SHP77 treated with DMSO at 0.1 percent for 48 hours (cell line): Measurements from ENCODE around the gene ANP32B.

Experiments
- DNase-seq: peaks from one replicate; lab custom pipeline; 2025; lab: John Stamatoyannopoulos, UW

The ANP32B gene

GRCh38 chr9:98031169-98031568, 48.0 kb downstream of the ANP32B start:
- no peak for DNase-seq

GRCh38 chr9:98031935-98032334, 48.8 kb downstream of the ANP32B start:
- no peak for DNase-seq

GRCh38 chr9:98034593-98035546, 51.7 kb downstream of the ANP32B start:
- DNase-seq = peak; percentile 24

GRCh38 chr9:98037357-98037756, 54.2 kb downstream of the ANP32B start:
- DNase-seq = no peak

- DNase-seq = no peak
These were observed 55.8 kb downstream of the ANP32B start for GRCh38 chr9:98038958-98039357.

GRCh38 chr9:98039607-98040017, 56.5 kb downstream of the ANP32B start:
- DNase-seq = no peak

- no peak for DNase-seq
These were observed 57.1 kb downstream of the ANP32B start for GRCh38 chr9:98040212-98040611.

GRCh38 chr9:98043915-98044314, 60.8 kb downstream of the ANP32B start:
- DNase-seq = no peak

- peak; percentile 91 for DNase-seq
These were observed 62.4 kb downstream of the ANP32B start for GRCh38 chr9:98045234-98046179.

GRCh38 chr9:98046180-98046543, 63.0 kb downstream of the ANP32B start:
- no peak for DNase-seq

GRCh38 chr9:98047002-98047401, 63.9 kb downstream of the ANP32B start:
- no peak for DNase-seq

GRCh38 chr9:98049288-98050072, 66.3 kb downstream of the ANP32B start:
- DNase-seq = no peak

- DNase-seq = no peak
These were observed 67.2 kb downstream of the ANP32B start for GRCh38 chr9:98050351-98050750.

- no peak for DNase-seq
These were observed 71.3 kb downstream of the ANP32B start for GRCh38 chr9:98054376-98054951.

GRCh38 chr9:98056269-98057137, 73.4 kb downstream of the ANP32B start, which contains the start of gene NANS:
Gene NANS (plus strand): TSS chr9:98056732. CDS start chr9:98056809, 77 bp downstream.
- peak; percentile 92 for DNase-seq

- DNase-seq = no peak
These were observed 74.1 kb downstream of the ANP32B start for GRCh38 chr9:98057138-98057799.

GRCh38 chr9:98062161-98062560, 79.0 kb downstream of the ANP32B start:
- DNase-seq = no peak

- DNase-seq = no peak
These were observed 81.7 kb downstream of the ANP32B start for GRCh38 chr9:98064623-98065392.
